HK-2 (cell line): ENCODE results near the gene PTRHD1.
"Not testable (repeated sequence)": the region's sequence is repeated elsewhere in the genome, so short reads cannot be mapped to it uniquely, and the experiment has no call there.

ENCODE experiments used
- DNase-seq: peaks from one replicate; pipeline ENCODE4 v3.0.0-alpha.2; 2018; ENCODE audit not compliant: unreplicated experiment

PTRHD1 gene

DNA sequence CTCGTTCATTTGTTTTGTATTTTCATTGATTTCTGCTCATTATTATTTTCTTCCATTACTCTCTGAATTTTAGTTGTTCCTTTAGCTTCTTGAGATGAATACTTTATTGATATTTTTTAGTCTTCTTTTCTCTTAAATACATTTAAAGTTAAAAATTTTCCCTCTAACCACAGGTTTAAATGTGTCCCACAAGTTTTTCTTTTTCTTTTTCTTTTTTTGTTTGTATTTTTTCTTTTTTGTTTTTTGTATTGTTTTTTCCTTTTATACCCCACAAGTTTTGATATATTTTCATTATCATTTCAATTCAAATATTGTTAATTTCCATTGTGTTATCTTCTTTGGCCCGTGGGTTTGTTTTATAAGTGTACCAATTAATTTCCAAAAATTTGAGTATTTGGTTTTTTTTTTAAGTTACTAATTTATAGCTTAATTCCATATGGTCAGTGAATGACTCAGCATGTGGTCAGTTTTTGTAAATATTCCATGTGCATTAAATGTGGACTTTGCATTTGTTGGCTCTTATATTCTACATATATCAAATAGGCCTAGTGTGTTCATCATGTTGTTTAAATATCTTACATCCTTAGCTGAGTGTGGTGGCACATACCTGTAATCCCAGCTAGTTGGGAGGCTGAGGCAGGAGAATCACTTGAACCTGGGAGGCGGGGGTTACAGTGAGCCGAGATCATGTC lies 16.3 kb upstream of the PTRHD1 start:
- DNase-seq = no peak

DNA sequence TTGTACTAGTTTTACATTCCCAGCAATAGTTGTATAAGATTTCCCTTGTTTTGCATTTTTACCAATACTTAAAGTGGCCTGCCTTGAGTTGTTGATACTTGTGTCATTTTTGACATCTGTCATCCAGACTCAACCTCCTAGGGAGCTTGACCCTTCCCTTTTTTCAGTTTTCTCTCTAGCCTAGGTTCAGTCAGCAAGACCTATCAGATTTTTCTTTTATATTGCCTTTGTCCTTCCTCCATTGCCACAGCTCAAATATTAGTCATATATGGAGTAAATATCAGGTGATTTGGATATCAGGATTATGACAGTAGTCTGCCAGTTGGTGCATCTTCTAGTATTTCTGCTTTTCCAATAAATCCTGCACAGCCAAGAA lies 13.5 kb upstream of the PTRHD1 start:
- no peak for DNase-seq

DNA sequence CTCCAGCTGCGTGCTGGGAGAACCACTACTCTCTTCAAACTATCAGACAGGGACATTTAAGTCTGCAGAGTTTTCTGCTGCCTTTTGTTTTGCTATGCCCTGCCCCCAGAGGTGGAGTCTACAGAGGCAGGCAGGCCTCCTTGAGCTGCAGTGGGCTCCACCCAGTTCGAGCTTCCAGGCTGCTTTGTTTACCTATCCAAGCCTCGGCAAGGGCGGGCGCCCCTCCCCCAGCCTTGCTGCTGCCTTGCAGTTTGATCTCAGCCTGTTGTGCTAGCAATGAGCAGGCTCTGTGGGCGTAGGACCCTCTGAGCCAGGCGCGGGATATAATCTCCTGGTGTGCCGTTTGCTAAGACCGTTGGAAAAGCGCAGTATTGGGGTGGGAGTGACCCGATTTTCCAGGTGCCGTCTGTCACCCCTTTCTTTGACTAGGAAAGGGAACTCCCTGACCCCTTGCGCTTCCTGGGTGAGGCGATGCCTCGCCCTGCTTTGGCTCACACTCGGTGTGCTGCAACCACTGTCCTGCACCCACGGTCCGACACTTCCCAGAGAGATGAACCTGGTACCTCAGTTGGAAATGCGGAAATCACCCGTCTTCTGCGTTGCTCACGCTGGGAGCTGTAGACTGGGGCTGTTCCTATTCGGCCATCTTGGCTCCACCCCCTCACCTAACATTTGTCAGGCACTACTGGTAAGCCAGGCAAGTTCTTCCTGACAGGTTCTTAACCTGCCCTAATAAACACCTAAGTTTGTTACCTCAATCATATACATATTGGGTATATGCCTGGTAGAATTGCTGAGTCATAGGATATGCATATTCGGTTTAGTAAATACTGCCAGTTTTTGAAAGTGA lies 12.8 kb upstream of the PTRHD1 start:
- not testable (repeated sequence) for DNase-seq

DNA sequence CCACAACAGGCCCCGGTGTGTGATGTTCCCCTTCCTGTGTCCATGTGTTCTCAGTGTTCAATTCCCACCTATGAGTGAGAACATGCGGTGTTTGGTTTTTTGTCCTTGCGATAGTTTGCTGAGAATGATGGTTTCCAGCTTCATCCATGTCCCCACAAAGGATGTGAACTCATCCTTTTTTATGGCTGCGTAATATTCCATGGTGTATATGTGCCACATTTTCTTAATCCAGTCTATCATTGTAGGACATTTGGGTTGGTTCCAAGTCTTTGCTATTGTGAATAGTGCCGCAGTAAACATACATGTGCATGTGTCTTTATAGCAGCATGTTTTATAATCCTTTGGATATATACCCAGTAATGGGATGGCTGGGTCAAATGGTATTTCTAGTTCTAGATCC lies 7.3 kb upstream of the PTRHD1 start:
- DNase-seq = not testable (repeated sequence)

DNA sequence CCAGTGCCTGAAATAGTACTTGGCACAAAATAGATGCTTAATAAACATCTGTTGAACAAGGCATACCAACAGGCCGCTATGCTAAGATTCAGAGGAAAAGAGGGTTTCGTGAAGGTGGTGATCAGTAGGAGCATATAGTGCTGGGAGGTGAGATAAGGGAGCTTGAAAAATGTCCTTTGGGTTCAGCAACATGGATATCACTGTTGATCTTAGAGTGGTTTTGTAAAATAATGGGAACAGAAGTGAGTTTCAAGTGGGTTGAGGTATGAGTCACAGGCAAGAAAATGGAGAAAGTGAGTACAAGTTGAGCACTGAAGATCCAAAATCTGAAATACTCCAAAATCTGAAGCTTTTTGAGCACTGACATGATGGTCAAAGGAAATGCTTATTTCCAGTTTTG lies 4.5 kb upstream of the PTRHD1 start:
- DNase-seq = no peak

DNA sequence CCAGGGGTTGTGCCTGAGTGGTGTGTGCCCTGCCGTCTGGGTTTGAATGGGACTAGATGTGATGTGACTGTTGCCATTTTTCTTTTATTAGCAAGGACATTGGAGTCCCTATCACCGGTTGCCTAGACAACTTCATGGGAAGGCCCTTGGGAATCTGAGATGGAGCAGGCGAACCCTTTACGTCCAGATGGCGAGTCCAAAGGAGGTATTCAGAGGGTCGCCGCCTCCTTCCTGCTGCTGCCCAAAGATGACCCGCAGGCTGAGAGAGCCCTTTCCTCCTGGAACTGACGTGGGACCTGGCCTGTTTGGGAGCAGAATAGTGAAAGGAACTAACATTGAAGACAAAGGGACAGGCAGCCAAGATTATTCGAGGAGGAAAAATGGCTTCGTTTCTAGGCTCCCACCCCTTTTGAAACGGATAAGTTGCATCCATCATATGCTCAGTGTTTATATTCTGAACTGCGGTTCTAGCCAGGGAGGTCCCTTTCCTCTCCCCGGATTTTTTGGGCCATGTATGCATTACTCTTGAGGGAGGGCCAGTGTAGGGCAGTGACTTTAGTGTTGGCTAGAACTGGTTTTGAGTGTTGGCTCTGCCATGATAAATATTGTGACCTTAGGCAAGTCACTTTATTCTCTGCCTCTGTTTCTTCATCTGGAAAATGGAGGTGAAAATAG lies 707 bp upstream of the PTRHD1 start:
- DNase-seq = no peak

DNA sequence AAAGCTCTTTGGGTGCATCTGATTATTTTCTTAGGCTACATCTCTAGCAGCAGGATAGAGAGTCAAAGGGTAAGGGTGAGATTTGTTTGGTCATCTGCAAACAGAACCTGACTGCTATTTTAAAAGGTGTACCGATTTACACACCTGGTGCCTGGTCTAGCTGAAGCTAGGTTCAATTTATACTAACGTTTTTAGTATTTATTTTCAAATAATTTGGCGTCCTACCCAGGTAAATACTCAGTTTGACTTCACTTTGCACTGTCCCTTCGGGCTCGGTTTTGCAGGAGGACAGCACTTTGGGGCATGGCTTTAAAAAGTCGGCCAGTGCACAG lies 683 bp downstream of the PTRHD1 start:
- no peak for DNase-seq

DNA sequence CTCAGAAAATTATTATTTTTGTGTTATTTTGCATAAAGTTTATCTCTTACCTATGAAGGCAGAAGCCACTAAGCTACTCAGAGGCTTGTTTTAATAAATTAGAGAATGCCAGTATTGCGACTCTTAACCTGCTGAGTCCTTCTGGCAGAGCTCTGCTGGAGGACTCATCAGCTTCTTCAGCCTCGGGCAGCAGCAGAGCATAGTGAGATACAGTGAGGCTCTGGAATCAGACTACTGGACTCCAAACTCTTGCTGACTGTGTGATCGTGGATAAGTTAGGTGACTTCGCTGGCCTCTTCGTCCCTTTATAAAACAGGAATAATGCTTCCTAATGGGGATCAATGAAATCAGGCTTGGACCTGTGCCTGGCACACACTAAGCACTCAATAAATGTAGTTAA lies 1.7 kb downstream of the PTRHD1 start:
- no peak for DNase-seq

DNA sequence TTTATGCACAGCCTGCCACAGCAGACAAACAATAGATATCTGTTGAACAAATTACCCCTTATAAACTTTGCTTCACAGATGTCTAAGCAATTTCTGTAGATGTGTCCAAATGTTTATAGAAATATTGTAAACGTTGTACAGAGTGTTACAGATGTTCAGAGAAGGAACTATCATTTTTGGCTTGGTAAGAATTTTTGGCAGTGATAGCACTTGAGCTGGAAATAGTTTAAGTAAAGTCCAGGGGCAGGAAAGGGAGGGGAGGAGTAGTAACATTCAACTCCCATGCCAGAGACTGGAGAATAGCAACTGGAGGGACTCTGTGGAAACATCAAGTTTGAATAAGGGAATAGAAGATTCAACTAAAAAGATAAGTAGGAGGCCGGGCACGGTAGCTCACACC lies 4.4 kb downstream of the PTRHD1 start:
- no peak for DNase-seq

DNA sequence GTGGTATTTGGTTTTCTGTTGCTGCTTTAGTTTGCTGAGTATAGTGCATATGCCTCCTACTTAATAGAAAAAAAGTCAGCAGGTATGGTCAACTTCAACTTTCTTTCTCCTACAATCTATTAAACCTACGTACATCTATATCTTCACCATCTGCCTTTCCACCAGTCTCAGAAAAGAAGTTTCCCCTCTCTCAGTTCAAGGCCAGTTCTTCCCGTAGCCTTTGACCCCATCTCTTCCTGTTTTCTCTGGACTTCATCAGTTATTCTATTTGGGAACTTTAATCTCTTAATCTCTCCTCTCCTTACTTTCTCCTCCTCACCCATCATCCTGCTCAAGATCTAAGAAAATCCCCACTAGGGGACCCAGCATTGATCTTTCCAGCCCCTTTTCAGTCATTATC lies 5.7 kb downstream of the PTRHD1 start:
- DNase-seq = no peak

DNA sequence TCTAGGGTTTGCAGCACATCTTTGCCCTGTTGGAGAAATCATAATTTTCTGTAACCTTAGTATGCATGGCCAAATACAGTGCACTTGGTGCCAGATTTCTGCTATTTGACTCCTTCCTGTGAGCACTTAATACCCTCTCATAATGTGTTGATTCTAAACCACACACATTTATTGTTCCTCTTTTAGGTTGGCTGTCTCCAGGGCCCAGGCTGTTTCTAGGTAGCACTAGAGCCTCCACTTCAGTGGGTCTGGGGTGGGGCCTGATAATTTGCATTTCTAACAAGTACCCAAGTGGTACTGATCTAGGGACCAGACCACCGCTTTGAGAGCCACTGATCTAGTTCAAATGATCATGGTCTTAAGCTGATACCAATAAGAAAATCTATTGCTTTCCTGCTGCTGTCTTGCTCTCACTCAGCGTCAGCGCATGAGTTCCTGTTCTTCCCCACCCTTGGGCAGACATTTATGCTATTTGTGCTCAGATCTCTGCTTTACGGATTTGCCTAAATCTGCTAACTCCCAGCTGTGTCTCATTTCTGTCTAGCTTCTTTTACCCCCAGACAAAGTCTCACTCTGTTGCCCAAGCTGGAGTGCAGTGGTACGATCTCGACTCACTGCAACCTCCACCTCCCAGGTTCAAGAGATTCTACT lies 7.4 kb downstream of the PTRHD1 start:
- DNase-seq = no peak

DNA sequence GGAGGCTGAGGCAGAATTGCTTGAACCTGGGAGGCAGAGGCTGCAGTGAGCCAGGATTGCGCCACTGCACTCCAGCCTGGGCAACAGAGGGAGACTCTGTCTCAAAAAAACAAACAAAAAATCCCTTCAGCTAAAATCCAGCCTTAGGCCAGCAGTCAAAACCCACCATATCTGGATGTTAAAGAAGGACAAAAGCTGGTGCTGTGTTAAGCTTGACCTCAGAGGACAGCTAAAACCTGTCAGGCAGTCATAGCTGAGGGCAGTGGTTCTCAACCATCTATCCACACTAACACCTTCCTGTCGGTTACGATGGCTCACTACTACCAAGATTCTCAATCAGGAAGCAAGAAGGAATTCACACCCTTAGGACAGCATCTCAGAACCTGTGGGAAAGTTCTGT lies 9.6 kb downstream of the PTRHD1 start:
- DNase-seq = no peak

DNA sequence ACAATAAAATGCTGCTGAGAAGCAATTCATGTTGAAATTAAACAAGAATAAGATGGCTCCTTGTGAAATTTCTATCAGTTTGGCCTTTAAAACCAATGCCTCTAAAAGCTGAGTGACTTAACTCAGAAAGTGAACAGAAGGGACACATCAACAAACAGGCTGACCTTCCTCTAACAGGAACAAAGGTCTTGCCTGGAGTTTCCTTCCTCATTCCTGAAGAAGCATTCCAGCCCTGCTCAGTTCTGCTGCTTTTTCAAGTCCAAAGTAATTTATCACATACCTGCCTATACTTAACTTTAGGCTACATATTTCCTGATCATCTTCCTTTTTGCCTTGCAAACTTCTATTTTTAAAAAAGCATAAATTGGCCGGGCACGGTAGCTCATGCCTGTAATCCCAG lies 14.1 kb downstream of the PTRHD1 start:
- no peak for DNase-seq

DNA sequence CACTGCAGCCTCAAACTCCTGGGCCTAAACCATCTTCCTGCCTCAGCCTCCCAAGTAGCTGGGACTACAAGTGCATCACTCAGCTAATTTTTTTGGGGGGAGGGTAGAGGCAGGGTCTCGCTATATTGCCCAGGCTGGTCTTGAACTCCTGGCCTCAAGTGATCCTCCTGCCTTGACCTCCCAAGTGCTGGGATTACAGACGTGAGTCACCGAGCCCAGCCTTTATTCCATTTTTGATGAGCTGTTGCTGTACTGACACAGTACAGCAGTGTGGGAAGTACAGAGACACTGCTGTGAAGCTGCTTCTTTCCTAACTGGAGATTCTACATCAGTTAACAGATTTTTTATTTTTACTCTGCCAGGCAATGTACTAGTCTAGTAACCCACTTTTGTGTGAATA lies 18.8 kb downstream of the PTRHD1 start:
- DNase-seq = no peak

DNA sequence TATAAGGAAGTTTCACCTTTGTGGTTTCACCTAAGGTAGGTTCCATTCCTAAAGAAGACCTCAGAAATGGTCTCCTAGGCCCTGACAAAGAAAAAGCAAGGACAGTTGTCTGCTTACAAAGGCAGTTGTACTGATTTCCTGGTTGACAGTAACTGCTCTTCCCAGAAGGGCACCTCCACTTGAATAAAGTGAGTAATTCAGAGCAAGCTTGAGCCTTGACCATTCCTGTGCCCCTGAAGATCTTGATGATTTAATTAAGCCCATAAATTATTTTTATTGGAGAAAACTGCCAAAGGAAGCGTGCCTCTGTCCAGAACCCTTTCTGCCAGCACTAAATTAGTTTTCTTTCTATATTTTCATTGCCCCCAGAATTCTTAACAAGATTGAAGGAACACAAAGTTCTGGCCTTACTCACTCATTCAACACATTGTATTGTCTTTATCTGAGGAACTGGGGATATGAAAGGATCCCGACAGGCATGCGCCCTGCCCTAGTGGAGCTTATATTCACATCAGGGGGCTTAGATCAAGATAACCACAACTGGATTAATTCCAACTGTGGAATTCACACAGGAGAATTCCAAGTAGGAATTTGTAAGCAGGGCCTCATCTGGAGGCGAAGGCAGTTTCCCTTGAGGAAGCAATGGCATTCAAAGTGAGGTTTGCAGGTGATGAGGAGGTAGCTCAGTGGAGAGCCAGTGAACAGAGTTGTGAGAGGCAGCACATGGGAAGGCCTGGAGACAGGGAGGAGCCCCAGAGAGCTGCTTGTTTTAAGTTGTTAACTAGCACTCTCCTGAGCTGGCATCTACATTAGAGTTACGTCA lies 21.2 kb downstream of the PTRHD1 start:
- no peak for DNase-seq

DNA sequence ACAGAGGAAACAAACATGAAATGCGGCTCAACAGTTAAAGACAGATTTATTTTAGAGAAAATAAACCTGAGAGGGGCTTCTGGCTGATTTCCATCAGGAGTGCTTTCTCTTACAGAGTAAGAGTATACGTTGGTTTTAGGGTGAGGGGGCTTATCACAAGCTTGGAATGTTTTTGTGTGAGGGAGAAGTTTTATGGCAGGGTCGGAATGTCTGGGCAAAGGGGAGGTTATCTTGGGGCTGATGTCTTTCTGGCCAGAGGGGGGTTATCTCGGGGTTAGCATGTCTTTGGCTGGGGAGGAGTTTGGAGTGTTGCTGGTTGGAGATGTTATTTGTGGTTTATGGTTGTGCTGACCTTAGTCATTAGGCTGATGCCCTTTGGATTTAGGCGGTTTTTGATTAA lies 22.1 kb downstream of the PTRHD1 start:
- DNase-seq = no peak

DNA sequence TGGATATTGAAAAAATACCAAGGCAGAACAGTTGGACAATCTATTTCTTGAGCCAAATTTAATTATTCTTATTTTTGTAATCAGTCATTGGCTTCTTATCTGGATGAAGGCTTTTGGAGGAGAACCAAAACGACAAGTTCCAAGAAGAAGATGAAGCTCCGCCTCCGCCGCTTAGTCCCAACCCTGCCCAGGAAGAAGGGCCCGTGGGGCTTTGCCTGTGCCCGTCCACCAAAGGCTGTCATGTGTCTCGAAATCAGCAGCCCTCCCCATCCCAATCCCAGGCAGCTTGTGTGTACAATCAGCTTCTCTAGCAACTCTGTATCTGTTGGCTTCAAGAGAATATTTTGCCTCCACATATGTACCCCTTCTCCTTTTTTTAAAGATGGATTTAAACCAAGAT lies 24.6 kb downstream of the PTRHD1 start:
- no peak for DNase-seq

DNA sequence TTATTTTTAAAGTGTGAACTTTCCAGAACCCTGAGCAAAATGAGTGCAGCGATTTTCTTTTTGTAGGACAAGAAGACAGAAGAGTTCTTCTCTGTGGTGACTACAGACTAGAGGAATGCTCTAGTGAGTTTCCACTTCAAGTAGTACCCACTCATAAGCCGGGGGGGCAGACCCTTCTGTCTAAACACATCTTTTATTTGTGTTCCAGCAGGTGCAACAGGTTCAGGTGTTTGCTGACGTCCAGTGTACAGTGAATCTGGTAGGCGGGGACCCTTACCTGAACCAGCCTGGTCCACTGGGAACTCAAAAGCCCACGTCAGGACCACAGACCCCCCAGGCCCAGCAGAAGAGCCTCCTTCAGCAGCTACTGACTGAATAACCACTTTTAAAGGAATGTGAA lies 25.2 kb downstream of the PTRHD1 start:
- DNase-seq = no peak

DNA sequence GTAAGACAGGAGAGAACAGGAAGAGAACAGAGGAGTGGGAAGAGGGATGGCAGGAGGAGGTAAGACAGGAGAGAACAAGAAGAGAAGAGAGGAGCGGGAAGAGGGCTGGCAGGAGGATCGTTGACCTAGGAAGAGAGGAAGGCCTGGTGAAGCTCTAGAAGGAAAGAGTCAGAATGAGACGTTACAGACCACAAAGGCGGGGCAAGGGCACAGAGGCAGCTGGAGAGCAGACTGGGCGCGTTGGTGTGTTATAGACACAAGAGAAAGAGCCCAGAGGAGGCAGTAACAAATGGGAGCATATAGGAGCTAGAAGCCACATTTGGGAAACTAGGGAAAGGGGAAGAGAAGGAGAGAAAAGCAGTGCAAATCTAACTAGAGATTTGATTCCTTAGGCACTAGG lies 26.6 kb downstream of the PTRHD1 start:
- no peak for DNase-seq

DNA sequence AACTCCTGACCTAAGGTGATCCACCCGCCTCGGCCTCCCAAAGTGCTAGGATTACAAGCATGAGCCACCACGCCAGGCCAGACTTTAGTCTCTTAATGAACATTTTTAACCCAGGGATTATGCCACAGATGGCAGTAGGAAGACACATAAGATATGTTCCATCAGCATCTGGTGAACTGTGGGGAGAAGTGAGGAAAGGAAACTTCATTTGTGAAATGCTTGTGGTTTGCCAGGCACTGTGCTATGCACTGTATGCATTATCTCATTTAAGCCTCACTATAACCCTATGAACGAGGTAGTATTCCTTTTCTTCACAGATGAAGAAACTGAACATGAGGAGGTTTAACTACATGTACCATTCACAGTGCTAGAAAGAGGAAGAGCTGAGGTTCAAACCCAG lies 29.3 kb downstream of the PTRHD1 start:
- DNase-seq = no peak

DNA sequence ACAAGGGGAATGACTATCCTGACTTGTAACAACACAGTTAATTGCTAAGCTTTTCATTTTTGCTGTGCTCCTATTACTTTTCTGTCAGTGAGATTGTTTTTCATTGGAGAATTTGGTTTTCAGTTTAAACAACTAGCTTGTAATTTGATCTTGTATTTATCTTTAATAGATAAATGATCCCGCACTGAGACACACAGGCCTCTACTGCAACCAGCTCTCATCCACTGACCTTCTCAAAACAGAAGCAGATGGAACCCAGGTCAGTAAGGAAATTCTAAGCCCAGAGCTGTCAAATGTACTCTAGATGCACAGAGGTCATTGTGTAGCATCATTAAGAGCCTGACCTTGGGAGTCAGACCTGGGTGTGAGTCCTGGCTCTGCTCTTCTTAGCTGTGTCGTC lies 30.7 kb downstream of the PTRHD1 start:
- DNase-seq = no peak

DNA sequence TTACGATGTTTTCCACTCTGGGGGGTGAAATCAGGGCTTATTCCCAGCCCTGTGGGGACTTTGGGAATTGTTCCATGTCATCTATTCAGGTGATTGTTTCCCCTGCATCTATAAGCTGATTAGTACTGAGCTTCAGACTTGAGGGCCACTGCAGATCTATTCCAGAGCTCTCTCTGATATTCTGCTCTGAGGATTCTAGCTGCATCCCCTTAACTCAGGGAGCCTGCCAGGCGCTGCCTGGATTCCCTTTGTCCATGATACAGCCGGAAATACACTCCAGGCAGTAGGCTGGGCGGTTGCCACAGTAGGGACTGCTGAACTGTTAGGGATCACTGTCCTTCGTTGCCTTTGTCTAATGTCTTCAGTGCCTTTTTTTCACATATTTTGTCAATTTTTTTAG lies 31.3 kb downstream of the PTRHD1 start:
- no peak for DNase-seq
